Activated CD8-positive, alpha-beta memory T cell treated with anti-CD3 and anti-CD28 coated beads, Interleukin-2, amount 50 U/mL, for 48 hours (primary cell): ENCODE measurements around the gene MYO1B.
"Not testable (repeated sequence)": the region's sequence is repeated elsewhere in the genome, so short reads cannot be mapped to it uniquely, and the experiment has no call there.

Experiments
- DNase-seq: peaks from one replicate; pipeline ENCODE4 v3.0.0-alpha.2; 2020

Gene MYO1B

DNA sequence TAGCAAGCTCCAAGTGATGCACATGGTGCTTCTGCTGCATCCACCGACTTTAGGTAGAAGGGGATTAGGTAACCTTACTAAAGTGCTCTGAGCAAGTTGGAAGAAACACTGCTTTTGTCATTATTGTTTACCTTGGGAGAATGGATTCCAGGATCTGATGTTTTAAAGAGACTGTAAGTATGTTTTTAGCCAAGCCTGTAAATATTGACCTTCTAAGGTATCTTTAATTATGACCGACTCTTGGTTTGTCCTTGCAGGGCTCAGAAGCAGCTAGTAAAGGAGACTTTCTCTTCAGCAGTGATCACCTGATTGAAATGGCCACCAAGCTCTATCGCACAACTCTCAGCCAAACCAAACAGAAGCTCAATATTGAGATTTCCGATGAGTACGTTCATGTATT, 170.7 kb downstream of the MYO1B start:
- no peak for DNase-seq

DNA sequence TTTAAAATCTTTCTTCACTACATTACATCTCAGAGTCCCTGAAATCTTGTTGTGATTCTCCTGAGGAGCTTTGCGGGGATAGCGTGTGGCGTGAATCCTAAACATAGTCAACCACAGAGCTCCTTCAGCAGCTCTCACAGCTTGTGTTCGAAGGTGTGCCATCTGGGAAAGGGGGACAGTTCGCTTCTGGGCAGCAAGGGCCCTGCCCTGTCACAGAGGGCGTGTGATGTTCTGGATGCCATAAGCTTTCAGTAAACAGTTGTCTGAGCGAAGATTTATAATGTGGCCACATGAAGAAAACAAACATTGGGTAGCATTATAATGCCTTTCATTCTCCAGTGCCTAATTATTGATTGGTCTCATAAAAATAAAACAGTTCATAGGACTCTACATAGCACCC, 172.5 kb downstream of the MYO1B start:
- no peak for DNase-seq

DNA sequence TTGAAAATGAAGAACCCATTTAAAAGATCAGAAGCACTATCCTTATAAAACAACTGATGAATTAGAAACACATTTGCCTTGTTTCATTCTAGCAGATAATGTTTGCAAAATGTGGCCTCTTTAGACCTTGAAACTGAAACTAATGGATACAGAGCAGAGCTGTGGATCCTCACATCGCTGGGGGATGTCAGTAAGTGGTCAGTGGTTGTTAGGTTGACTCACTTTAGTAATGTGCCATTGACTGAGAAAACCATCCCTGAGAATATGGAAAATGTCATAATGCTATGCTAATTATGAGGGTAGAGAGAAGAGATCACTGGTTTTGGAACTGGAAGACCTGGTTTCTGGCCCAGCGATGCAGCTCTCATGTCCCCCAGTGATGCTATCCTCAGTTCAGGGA, 176.7 kb downstream of the MYO1B start:
- DNase-seq: no peak

DNA sequence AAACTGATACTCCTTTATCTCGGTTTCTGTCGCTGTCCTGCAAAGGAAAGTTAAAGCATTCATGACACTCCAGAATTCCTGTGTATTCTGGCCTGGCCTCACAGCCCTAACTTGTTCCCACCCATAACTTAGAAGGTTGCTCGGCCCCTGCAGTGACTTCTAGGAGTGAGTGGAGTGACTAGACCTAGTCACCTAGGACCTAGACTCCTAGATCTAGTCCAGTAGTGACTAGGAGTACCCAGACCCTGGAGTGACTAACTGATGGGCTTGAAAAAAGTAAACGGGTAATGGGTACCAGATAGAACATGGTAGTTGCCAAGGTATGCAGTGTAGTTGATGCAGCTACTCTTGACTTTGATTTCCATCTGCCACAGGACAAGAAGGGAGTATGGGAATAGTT, 181.8 kb downstream of the MYO1B start:
- DNase-seq: no peak

DNA sequence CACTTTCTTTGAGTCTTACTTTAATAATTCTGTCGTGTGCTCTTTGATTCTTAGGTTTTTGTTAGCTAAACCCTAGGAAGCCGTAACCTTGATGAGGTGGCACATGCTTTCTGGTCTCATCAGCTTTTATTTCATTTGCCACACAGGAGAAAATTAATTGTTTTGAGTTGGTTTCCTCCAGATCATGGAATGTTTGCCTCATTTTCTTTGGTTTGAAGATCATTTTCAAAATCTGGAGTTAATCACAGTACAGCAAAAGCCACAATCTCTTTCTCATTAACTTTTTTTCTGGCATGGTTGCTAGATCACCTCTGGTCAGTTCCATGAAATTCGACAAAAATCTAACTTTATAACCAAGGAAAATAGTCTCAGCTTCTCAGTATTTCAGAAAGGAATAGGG, 182.9 kb downstream of the MYO1B start:
- DNase-seq: no peak

DNA sequence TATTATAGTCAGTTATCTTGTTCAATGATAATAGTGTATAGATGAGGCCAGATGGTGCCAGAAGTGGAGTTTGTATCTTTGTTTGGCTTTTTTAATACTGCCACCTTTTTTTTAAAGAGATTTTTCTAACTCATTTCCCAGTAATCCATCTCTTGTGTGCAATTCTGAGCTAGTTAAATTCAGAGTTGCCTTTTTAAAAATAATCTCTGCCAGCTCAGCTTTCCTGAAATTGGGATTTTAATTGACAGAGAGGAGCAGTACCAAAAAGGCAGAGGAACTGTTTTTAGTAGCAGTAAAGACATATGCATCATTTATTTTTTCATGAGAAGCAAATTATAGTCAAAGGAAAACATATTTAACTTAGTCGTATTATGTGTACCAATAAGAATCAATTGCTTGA, 185.3 kb downstream of the MYO1B start:
- no peak for DNase-seq

DNA sequence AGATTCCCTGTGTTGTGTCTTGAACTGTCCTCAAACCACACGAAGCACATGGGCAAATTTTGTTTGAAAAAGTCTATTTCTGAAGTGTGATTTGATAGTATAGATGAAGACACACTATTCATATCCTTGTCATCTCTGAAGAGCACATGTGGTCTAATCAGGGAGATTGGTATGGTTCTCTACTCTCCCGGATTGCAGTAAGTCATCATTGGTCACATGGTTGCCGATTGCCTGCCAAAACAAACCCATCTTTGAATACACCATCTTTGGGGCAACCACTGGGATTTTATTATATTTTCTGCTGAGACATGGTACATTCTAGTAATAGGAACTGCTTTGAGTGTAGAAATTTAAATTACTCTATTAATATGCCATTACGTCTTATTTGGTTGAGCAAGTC, 186.9 kb downstream of the MYO1B start:
- DNase-seq: no peak

DNA sequence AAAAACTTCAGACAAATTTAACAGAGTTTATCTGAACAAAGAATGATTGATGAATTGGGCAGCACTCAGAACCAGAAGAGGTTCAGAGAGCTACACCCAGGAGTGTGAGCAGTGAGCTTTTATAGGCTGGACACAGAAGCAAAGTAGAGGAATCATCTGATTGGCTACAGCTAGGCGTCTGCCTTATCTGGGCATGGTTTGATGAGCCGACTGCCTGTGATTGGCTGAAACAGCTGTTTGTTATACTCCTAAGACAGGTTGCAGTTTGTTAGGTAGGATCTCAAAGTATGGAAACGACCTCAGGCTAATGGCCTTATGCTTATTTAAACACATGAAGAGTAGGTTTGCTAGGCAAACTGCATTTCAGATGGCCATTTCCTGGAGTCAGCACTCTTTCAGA, 188.9 kb downstream of the MYO1B start:
- DNase-seq: no peak

DNA sequence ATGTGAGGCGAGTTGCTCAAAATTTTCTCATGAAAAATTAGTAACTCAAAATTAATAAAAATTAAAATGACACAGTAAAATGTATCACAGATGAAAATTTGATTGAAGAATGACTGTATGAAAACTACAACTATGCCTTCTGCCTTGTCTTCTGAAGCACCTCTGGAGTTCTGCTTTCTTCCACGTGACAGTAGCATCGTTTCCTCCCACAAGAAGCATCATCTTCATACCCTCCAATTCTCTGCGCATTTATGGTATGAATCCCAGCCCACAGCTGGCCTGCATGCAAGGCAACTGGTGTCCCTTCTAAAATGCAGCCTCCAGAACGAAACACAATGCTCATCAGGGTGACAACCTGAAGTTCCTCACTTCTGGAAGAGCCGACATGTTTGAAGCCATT, 189.9 kb downstream of the MYO1B start:
- DNase-seq: no peak

DNA sequence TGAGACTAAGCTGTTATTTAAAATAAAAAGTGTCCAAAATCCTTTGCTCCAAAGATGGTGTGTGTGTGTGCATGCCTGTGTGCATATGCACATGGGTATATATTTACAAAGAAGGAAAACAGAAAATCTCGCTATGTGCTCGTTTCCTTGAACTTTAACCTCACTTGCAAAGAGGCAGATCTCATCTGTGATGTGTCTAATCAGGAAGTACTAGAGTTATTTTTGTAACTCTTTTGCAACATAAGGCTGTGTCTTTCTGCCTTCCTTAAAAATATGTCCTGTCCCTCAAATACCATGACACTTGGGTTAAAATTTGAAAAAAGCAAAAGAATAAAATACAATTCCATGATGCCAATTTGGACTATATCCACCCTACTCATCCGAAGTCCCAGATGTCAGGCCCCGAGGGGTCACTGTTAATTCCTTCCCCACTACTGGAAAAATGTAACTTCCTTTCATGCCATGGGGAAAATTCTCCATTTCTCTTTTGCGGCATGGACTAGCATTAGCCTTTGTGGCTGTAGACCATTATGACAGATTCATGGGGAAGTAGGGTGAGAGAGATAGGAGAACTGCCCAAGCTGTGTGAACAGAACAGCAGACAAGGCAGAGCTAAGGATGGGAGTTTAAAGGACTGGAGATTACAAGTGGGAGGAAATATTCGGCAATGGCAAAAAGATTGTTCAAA, 191.3 kb downstream of the MYO1B start:
- no peak for DNase-seq

DNA sequence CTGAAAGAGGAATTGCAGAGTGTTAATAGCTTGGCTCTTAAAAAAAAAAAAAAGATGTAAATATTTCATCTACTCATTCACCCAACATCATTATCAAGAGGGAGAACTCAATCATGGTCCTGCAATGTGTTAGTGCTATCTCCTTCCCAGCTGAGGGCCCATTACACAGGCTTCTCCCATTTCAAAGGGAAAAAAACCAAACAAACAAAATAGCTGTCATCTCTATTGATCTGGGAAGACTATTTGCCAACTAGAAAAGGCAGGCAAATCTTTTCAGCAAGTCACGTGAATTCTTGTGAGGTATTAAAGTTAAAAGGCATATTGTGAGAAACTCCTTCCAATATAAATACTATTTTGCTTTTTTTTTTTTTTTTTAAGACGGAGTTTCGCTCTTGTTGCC, 194.3 kb downstream of the MYO1B start:
- no peak for DNase-seq

DNA sequence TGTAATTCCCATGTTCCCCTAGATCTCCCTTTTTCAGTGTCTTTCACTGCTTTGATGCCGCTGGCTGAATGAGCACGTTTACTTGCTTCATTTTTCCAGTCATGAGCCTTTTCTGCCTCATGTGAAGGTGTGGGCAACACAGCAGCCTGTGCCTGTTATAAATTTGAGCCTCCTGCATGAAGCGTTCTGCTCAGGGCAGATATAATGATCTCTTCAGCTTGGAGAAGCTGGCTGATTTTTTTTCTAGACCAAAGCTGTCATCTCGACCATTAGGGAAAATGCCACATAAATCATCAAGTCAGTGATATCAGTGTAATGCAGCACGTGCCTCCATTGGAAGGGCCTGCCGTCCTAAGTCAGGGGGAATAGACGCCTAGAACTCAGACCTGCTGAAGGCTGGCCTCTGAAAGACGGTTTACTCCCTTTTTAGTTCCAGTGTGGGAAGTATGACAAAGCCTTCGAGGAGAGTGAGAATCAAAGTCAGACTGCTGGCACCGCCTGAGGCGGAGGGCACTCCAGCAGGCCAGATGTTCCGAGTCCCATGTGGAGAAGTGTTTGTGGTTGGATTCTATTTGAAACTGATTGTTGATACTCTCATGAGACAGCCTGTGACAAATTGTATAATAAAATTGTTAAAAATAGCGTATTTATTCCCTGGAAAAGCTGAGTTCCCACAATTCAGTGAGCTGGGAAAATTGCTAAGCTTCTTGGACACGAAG, 196.5 kb downstream of the MYO1B start:
- no peak for DNase-seq

DNA sequence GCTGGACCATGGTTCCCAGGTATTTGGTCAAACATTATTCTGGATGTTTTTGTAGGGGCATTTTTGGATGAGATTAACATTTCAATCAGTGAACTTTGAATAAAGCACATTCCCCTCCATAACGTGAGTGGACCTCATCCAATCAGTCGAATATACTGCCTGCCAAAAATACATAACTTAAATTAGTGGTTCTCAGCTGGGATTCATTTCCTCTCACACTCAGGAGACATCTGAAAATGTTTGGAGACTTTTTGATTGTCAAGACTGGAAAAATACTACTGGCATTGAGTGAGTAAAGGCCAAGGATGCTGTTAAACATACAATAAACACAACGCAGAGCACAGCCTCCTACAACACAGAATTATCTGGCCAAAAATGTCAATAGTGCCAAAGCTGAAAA, 198.2 kb downstream of the MYO1B start:
- DNase-seq: no peak

DNA sequence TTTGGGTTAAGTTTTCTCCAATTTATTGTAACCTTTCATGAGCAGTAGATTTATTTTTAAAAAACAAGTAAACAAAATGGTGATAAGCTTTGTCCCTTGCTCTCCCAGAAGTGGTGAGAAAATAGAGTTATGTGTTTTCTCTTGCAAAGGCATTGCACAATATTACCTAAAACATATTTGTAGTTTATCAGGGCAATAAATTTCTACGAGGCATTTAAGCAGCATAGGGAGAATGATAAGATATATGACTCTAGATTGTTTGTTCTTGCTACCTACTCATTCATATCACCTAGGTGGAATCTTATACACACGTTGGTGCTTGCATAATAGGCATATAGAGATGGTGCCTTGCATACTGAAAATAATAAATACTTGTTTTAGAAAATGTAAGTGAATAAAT, 201.7 kb downstream of the MYO1B start:
- DNase-seq: no peak

DNA sequence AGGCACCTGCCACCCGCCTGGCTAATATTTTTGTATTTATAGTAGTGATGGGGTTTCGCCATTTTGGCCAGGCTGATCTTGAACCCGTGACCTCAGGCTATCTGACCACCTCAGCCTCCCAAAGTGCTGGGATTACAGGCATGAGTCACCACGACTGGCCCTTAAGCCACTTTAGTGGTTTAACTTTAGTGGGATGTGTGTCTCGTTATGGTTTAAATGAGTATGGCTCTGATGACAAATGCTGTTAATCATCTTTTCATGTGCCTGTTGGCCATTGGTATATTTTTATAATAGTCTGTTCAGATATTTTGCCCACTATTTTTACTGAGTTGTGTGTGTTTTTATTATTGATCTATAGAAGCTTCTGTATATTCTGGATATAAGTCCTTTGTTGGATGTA, 205.9 kb downstream of the MYO1B start:
- DNase-seq: no peak

DNA sequence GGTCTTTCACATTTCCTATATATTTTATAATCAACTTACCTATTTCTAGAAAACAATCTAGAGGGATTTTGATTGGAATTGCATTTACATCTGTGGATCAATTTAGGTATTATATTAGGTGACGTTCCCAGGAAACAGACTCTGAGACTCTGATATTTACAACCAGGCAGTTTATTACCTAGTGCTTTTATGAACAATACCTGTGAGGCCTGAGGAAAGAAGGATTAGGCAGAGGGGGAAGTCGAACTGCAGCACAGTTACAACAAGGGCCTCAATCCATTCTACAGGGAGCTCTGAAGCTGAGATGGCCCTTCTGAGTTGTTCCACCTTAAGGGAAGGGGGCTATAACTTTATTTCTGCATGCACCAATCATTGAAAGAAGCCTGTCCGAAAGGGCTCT, 206.9 kb downstream of the MYO1B start:
- DNase-seq: no peak

DNA sequence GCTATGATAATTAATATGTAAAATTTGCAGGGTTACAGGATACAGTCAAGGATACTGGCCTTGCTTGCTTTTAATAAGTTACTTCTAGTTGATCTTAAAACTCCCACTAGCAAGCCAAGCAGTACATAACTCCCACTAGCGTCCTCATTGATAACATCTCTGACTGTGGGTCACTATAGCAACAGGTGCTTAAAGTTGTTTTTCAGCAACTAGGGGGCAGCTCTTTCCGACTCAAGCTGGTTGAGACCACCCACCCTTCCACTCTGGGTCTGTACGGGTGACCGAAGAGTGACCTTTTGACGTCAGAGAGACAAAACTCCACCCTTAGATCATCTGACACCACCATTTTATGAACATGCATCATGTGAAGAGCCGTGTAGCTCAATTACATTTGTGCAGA, 208.6 kb downstream of the MYO1B start:
- DNase-seq: no peak

DNA sequence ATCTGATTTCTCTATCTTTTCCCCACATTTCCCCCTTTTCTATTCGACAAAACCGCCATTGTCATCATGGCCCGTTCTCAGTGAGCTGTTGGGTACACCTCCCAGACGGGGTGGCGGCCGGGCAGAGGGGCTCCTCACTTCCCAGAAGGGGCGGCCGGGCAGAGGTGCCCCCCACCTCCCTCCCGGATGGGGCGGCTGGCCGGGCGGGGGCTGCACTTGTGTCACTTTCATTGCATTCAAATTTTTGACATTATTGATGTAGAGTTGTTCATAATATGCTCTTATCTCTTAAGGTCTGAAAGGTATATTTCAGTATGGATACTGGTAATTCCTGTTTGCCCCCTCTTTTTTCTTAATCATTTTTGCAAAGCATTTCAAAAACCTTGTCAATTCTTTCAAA, 211.3 kb downstream of the MYO1B start:
- not testable (repeated sequence) for DNase-seq

DNA sequence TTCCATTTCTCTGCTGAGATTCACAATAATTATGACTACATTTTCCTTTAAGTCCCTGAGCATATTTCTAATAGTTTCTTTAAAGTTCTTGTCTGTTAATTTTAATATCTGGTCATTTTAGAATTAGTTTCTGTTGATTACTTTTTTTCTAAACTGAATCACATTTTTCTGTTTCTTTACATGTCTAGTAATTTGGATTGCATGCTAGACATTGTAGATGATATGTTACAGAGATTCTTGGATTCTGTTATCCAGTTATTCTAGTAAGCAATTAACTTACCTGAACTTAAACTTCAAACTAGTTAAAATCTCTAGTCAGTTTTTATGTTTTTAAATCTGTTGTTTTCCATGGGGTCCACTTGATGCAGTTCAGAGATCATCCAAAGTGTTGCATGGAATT, 214.0 kb downstream of the MYO1B start:
- DNase-seq: no peak

DNA sequence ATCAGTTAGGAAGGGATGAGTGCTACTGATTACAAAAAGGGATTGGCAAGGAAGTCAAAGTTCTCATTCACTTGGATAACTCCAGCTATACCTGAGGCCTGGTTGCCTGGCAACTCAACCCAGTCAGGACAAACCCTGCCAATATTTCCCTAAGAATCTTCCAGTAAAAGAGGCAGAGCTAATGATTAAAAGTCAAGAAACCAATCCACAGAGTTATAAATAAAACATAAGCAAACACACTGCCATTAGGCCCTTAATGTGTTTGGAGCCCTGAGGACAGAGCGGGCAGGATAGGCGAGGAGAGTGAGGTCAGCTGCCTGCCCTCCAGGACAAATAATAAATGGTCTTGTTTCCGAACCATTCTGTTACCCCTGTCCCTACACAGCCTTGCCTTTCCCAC, 217.2 kb downstream of the MYO1B start:
- DNase-seq: no peak

DNA sequence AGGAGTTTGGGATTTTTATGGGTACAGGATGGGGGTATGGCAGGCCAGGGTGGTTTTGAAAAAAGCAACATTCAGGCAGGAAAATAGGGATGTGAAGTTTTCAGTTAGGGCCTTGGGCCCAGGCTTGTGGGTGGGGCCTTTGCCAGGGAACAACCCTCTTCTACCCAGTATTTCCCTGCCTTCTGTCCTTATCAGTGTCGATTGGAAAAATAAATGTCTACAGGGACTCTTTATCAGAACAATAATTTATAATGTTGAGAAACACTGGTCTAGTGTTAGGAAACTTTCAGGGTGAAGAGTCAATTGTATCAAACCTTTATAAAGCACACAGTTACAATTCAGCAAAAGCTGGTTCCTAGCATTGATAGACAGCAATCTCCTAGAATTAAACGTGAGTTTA, 218.6 kb downstream of the MYO1B start:
- no peak for DNase-seq

DNA sequence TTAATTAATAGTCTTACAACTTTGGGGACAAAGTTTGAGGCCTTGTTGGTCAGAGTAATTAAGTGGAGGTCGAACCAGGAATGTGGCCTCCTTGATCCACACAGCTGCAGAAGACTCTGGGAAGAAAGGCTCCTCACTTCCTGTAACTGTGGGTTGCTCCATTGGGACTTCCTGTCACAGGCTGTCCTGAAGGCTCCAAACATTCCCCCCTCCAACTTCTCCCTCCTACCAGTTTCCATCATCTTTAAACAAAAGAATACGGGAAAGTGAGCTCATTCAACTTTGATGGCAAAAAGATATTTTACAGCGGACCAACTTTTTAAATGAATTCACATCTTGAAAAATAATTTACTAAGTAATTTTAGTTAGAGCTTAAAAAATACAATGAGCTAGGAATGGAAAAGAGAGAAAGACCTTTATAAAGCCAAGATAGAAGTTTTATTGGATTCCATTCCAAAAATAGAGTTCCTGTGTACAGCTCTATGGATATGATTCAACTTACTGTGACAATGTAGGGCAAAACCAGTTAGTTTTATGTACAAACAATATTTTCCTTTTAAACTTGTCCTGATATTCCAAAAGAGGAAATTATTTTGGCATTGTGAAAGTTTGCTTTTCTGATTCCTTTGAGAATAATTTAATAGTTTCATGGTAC, 220.7 kb downstream of the MYO1B start:
- no peak for DNase-seq

DNA sequence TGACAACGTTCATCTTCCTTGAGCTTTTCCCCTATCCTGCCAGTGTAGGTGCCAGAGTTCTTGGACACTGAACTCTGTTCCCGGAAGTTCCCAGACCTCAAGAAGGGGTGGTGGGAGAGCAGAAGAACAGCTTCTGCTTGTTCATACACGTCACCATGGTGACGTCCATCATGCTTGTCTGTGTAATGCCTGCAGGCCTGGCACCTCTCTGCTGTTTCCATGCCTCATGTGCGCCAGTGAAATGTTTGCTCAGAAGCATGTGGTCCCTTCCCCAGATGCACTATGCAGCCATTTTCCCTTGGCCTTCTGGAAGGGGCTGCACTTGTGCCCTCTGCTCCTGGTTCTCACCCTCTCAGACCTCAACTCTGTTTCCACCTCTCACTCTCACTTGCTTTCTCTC, 221.9 kb downstream of the MYO1B start:
- no peak for DNase-seq

DNA sequence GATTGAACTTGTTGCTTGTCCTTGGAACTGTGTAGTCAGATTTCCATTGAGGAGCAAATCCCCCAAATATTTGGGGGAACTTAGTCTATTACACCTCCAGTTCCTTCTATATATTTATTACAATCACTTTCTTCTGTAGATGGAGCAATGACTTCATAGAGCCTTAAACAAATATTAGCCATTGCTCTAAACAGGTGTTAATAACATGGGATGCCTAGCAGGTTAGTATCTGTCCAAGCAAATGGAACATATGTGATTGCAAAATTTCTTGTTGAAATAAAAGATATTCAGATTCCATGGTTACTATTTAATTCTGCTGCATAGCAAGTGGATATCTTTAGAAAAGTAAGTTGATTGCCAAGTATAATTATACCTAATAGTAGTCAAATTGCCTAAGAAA, 225.1 kb downstream of the MYO1B start:
- DNase-seq: no peak

DNA sequence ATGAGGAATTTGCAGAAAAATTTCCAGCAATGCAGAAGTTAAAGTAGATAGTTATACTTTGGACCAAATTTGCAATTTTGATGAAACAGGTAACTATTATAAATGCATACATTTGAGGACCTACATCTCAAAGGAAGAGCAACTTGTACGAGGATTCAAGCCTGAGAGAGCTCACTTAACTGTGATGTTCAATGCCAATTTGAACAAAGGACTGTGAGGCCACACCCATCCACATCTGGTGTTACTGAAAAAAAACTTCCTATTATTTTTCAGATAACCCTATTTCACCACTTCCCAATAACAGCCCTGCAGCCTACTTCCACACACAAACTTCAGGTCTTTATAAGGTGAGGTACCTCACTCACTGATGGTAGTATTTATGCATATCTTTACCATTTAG, 229.3 kb downstream of the MYO1B start:
- DNase-seq: no peak
